Upper lobe of left lung (tissue), 6 donors: ENCODE measurements around the gene RTEL1. TPM values are rescaled to one million over a fixed set of nuclear protein-coding genes. Genes with fewer than 3 reads are reported as not detected.

Experiments
- ATAC-seq, 2 donors: fragments of 200-7000 bp; cut with Tn5 transposase; one replicate each; pipeline ENCODE4 v1.9.1; 2022; ENCODE audit warnings: mild to moderate bottlenecking in 2 of 2, moderate library complexity in 2 of 2; ENCODE audit not compliant: low FRiP score in 2 of 2
- DNase-seq, 2 donors: peaks; one replicate each; pipeline ENCODE4 v3.0.0-alpha.2; 2019 to 2020
- H3K27ac ChIP-seq, 4 donors: fragments of 200-600 bp; sonication (generic); one replicate each; pipeline ENCODE4 v1.5.1; 2016 to 2019
- H3K27me3 ChIP-seq, 4 donors: fragments of 200-600 bp; sonication (generic); one replicate each; pipeline ENCODE4 v1.5.1; 2017 to 2019
- H3K36me3 ChIP-seq, 4 donors: fragments of 200-600 bp; sonication (generic); one replicate each; pipeline ENCODE4 v1.5.1; 2016 to 2019
- H3K4me1 ChIP-seq, 4 donors: fragments of 200-600 bp; sonication (generic); one replicate each; pipeline ENCODE4 v1.5.1; 2018 to 2019
- H3K4me3 ChIP-seq, 4 donors: fragments of 200-600 bp; sonication (generic); one replicate each; pipeline ENCODE4 v1.5.1; 2017 to 2019; ENCODE audit warnings: mild to moderate bottlenecking in 2 of 4, moderate library complexity in 1 of 4
- H3K9me3 ChIP-seq, 4 donors: fragments of 200-600 bp; sonication (generic); one replicate each; pipeline ENCODE4 v1.5.1; 2018 to 2019
- EP300 ChIP-seq, 4 donors: sonication (generic); formaldehyde crosslinking; IDR thresholded peaks; one replicate each; pipeline ENCODE4 v1.5.1; 2017; ENCODE audit warnings: antibody characterized with exemption in 4 of 4, control low read depth in 2 of 4
- POLR2A ChIP-seq, 4 donors: fragments of 450-650 bp; IDR thresholded peaks; one replicate each; pipeline ENCODE4 v1.5.1; 2016 to 2017; ENCODE audit warnings: antibody characterized with exemption in 4 of 4, mild to moderate bottlenecking in 2 of 4
- POLR2AphosphoS5 ChIP-seq, 2 donors: sonication (generic); formaldehyde crosslinking; IDR thresholded peaks; one replicate each; pipeline ENCODE4 v1.5.1; 2017; ENCODE audit warnings: antibody characterized with exemption in 2 of 2
- WGBS, 2 donors: methylation state at CpG; one replicate each; pipeline ENCODE4 v1.1.5; 2017 to 2018; 5-methylcytosine and 5-hydroxymethylcytosine counted together
- total RNA-seq, 6 donors: library from RNA; depleted of rRNA in 4 of 6; stranded (reverse); fragments of >200 nt in 4 of 6; gene quantifications; one replicate each; pipeline versions ENCODE4 v1.1.0 to v1.2.1, GENCODE V29; 2016 to 2021
- TF ChIP-seq, protein P1 (sequence below), 6 experiments: fragments of 450-650 bp in 4 of 6; fragments of 200-600 bp in 2 of 6; sonication (generic) in 2 of 6; IDR thresholded peaks; one replicate each; pipeline ENCODE4 v1.5.1; 2016 to 2019; ENCODE audit warnings: antibody characterized with exemption in 6 of 6
- donor health status: DM: no; HTN: no; CAD: no; lungs with moderate emphysema.
- donor health status: DM: no; HTN: yes; CAD: no; lungs with severe emphysema.

The RTEL1 gene
- total RNA-seq, 6 donors from 2014 or later: 8.6 to 73.3 (median 32.5) TPM

GRCh38 chr20:63734111-63734945 lies 76.2 kb downstream of the RTEL1 start:
- TF ChIP-seq, protein P1, sequence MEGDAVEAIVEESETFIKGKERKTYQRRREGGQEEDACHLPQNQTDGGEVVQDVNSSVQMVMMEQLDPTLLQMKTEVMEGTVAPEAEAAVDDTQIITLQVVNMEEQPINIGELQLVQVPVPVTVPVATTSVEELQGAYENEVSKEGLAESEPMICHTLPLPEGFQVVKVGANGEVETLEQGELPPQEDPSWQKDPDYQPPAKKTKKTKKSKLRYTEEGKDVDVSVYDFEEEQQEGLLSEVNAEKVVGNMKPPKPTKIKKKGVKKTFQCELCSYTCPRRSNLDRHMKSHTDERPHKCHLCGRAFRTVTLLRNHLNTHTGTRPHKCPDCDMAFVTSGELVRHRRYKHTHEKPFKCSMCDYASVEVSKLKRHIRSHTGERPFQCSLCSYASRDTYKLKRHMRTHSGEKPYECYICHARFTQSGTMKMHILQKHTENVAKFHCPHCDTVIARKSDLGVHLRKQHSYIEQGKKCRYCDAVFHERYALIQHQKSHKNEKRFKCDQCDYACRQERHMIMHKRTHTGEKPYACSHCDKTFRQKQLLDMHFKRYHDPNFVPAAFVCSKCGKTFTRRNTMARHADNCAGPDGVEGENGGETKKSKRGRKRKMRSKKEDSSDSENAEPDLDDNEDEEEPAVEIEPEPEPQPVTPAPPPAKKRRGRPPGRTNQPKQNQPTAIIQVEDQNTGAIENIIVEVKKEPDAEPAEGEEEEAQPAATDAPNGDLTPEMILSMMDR (IDR thresholded peaks at IDR 0.05): no peak
- TF ChIP-seq POLR2A (IDR thresholded peaks at IDR 0.05) (no peak), POLR2AphosphoS5 (IDR thresholded peaks at IDR 0.05) (no peak), EP300 (IDR thresholded peaks at IDR 0.05) (no peak)
- Histone ChIP-seq H3K9me3 (no peaks in the 10 kb centered on the region), H3K4me3 (no peak overlapping the region), H3K4me1 (peaks cover 22 to 46% (median 22%) of the 10 kb centered on the region in 4 donors), H3K27me3 (no peaks in the 10 kb centered on the region), H3K27ac (no peak overlapping the region), H3K36me3 (peaks cover 0 to 41% (median 35%) of the 10 kb centered on the region in 4 donors)
- DNase-seq (no peak), ATAC-seq (no peak)
- 93 to 98% methylated on average over 16 to 19 of the region's 25 CpGs for WGBS, 2 donors

DNA sequence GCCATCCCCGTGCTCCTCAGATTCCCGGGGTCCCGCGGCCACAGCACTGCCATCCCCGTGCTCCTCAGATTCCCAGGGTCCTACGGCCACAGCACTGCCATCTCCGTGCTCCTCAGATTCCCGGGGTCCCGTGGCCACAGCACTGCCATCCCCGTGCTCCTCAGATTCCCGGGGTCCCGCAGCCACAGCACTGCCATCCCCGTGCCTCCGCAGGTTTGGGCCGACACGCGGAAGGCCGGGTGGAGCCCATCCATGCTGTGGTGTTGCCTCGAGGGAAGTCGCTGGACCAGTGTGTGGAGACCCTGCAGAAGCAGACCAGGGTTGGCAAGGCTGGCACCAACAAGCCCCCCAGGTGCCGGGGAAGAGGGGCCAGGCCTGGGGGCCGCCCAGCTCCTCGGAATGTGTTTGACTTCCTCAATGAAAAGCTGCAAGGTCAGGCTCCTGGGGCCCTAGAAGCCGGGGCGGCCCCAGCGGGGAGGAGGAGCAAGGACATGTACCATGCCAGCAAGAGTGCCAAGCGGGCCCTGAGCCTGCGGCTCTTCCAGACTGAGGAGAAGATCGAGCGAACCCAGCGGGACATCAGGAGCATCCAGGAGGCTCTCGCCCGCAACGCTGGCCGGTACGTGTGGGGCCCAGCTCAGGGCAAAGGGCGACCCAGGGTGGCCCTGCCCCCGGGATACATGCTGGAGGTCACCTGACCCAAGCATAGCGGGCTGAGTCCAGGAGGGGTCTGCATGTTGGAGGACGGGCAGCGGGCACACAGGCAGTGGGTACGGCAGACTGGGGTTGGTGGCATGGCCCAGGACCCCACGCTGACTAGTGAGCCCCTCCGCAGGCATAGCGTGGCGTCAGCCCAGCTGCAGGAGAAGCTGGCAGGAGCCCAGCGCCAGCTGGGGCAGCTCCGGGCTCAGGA lies 77.1 kb downstream of the RTEL1 start:
- no peak for ATAC-seq
- 90 to 91% methylated on average over 13 to 45 of the region's 48 CpGs for WGBS, 2 donors
- H3K4me1 ChIP-seq: peaks cover 20 to 43% (median 22%) of the 10 kb centered on the region in 4 donors
- peaks cover 0 to 38% (median 34%) of the 10 kb centered on the region in 4 donors for H3K36me3 ChIP-seq
- H3K4me3 ChIP-seq: no peak overlapping the region
- H3K27me3 ChIP-seq: no peaks in the 10 kb centered on the region
- H3K27ac ChIP-seq: peak overlapping the region in 1 of 4 donors; percentile 23
- peak in 1 of 2 donors; percentile 81 for DNase-seq
- TF ChIP-seq EP300 (IDR thresholded peaks at IDR 0.05): no peak
- TF ChIP-seq, protein P1 (IDR thresholded peaks at IDR 0.05): no peak
- H3K9me3 ChIP-seq: no peaks in the 10 kb centered on the region

DNA sequence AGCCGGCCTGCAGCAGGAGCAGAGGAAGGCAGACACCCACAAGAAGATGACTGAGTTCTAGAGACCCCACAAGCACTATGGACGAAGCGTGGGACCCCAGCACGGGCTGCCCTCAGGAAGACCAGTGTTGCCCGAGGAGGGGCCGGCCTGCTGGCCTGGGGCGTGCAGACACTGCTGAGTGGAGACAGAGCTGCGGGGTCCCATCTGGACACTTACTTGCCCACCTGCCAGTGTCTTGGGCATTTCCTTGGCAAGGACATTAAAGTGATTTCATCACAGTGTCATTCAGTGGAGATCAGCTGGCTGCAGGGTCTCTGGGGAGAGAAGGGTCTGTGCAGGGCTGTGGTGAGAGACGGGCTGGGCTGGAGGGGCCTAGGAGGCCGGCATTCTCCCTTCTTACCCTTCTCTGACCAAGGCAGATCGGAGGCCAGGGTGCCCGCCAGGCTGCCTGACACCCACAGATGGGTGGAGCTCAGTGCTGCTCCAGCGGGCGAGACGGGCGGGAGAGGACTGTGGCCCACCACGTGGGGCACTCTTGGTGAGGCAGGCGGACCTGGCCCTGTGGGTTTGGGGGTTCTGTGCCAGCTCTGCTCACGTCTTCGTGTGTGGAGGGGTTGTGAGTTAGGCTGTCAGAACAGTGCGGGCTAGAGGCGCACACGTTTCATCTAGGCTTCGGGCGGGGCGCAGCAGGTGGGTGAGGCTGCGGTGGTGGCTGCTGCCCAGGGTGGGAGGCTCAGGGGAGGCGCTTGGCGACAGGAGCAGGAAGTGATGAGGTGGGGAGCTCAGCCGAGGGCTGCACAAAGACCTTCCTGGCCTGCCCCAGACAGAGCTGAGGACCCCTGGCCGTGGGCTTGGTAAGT lies 78.0 kb downstream of the RTEL1 start, which contains the start of gene LIME1:
Gene LIME1 (plus strand): TSS at position 806 of the 860 bp plus-strand sequence. CDS start 886 bp downstream, outside the sequence.
- peak in 1 of 2 donors; percentile 84 for DNase-seq
- ATAC-seq: no peak
- peak within 1 kb of the TSS; percentile 18 to 87 (median 64) for H3K27ac ChIP-seq

More for the DNA sequence above, 78.0 kb downstream of the RTEL1 start, which contains the start of gene LIME1:
- Histone ChIP-seq H3K36me3 (peaks cover 0 to 34% (median 32%) of the 10 kb centered on the region in 4 donors), H3K9me3 (no peaks in the 10 kb centered on the region), H3K4me3 (peak within 1 kb of the TSS in 3 of 4 donors; percentile 36 to 70 (median 59)), H3K4me1 (peaks cover 29 to 47% (median 31%) of the 10 kb centered on the region in 4 donors), H3K27me3 (no peaks in the 10 kb centered on the region)
- WGBS, 2 donors: 78 to 85% methylated on average over 6 to 31 of the region's 31 CpGs
- TF ChIP-seq, protein P1 (IDR thresholded peaks at IDR 0.05): no peak
- no peak for TF ChIP-seq POLR2A (IDR thresholded peaks at IDR 0.05)
- TF ChIP-seq EP300 (IDR thresholded peaks at IDR 0.05): no peak
- TF ChIP-seq POLR2AphosphoS5 (IDR thresholded peaks at IDR 0.05): no peak
